ENCODE data around the gene C1QTNF6. TPM values are rescaled to one million over a fixed set of nuclear protein-coding genes. Genes with fewer than 3 reads are reported as not detected.
A peak's percentile ranks its signal among the peaks of the same experiment; 100 is the strongest.

Gene C1QTNF6
- total and polyA plus RNA-seq, 2 experiments from 2014 or later: 1.7 to 2.3 TPM

- TF ChIP-seq ZNF462 (CRISPR knock-in tag; IDR thresholded peaks at IDR 0.05): no peak
These were observed 23.0 kb downstream of the C1QTNF6 start (continued) for GRCh38 chr22:37165066-37165465.

- no peak for ATAC-seq
- Histone ChIP-seq H4K20me1 (replicated peaks; ENCODE audit: insufficient read depth) (no peaks in the 10 kb centered on the region), H3F3A (replicated peaks; ENCODE audit: low read depth) (no peaks in the 10 kb centered on the region), H3K36me3 (ENCODE audit: insufficient read depth) (no peaks in the 10 kb centered on the region), H3K27me3 (ENCODE audit: insufficient read depth) (no peaks in the 10 kb centered on the region), H3K4me1 (ENCODE audit: insufficient read depth) (no peaks in the 10 kb centered on the region; the same call in 1 of the 2 replicates), H3K4me3 (no peak overlapping the region), H3K4me2 (no peak overlapping the region), H2AFZ (no peak overlapping the region), H3K9me2 (ENCODE audit: insufficient read depth) (no peaks in the 10 kb centered on the region), H3K27ac (ENCODE audit: low read depth) (no peak overlapping the region), H3K79me2 (replicated peaks; ENCODE audit: insufficient read depth) (no peaks in the 10 kb centered on the region)
- H3K27ac Mint-ChIP-seq: peak overlapping the region; percentile 48; the same call in 1 of the 2 replicates
- H3K27me3 Mint-ChIP-seq (ENCODE audit: insufficient read depth, low read depth, poor library complexity): peaks cover 7% of the 10 kb centered on the region
- peaks cover 23% of the 10 kb centered on the region for H3K4me1 Mint-ChIP-seq
- DNase-seq (ENCODE audit: low spot score): no peak
- H3K9me3 Mint-ChIP-seq: peaks cover 4% of the 10 kb centered on the region; the same call in 2 of the 3 replicates
- H3K36me3 Mint-ChIP-seq (ENCODE audit: low read depth): no peaks in the 10 kb centered on the region
- no peak overlapping the region for H3K4me3 Mint-ChIP-seq
- TF ChIP-seq ZNF114 (CRISPR knock-in tag; IDR thresholded peaks at IDR 0.05) (no peak), STAT1 (IDR thresholded peaks at IDR 0.05; ENCODE audit: unreplicated experiment) (no peak), REST (IDR thresholded peaks at IDR 0.05; ENCODE audit: unreplicated experiment) (no peak), NANOG (IDR thresholded peaks at IDR 0.05; ENCODE audit: borderline replicate concordance) (no peak), ZNF462 (CRISPR knock-in tag; IDR thresholded peaks at IDR 0.05) (no peak)
These were observed 23.6 kb downstream of the C1QTNF6 start for GRCh38 chr22:37164505-37164887.
